Osteoblast (primary cell): Measurements from ENCODE around the gene FBXL12. TPM values are rescaled to one million over a fixed set of nuclear protein-coding genes. Genes with fewer than 3 reads are reported as not detected.
"Not testable (repeated sequence)": the region's sequence is repeated elsewhere in the genome, so short reads cannot be mapped to it uniquely, and the experiment has no call there.

Source experiments
- DNase-seq: peaks from one replicate; pipeline ENCODE4 v3.0.0; 2011; ENCODE audit warnings: low spot score, mixed read lengths; ENCODE audit not compliant: insufficient read length; ENCODE audit errors: missing footprints
- H2AFZ ChIP-seq: 2 replicates; pipeline ENCODE4 v1.6.0; 2011; ENCODE audit warnings: mild to moderate bottlenecking, low read length
- H3K27ac ChIP-seq: 2 replicates; pipeline ENCODE4 v1.5.1; 2011; ENCODE audit warnings: mild to moderate bottlenecking, low read depth, low read length, moderate library complexity
- H3K27me3 ChIP-seq: 2 replicates; pipeline ENCODE4 v1.6.0; 2012; ENCODE audit warnings: mild to moderate bottlenecking, control low read depth, inconsistent platforms, low read length, moderate library complexity; ENCODE audit not compliant: insufficient read depth
- H3K36me3 ChIP-seq: 2 replicates; pipeline ENCODE4 v1.5.1; 2011; ENCODE audit warnings: mild to moderate bottlenecking, low read length, control low read depth, moderate library complexity; ENCODE audit not compliant: insufficient read depth
- H3K4me1 ChIP-seq: 2 replicates; pipeline ENCODE4 v1.5.1; 2011; ENCODE audit warnings: mild to moderate bottlenecking, low read length, control low read depth, moderate library complexity; ENCODE audit not compliant: insufficient read depth
- H3K4me2 ChIP-seq: 2 replicates; pipeline ENCODE4 v1.6.0; 2011; ENCODE audit warnings: mild to moderate bottlenecking, low read length; ENCODE audit not compliant: insufficient read depth
- H3K4me3 ChIP-seq: fragments of 200-600 bp; sonication (generic); 3 replicates; pipeline ENCODE4 v1.5.1; 2012; ENCODE audit warnings: mild to moderate bottlenecking, low read length, inconsistent platforms; ENCODE audit not compliant: insufficient read depth
- H3K79me2 ChIP-seq: 2 replicates; pipeline ENCODE4 v1.6.0; 2012; ENCODE audit warnings: mild to moderate bottlenecking, low read length, control low read depth, inconsistent platforms; ENCODE audit not compliant: insufficient read depth
- H3K9me3 ChIP-seq: 2 replicates; pipeline ENCODE4 v1.5.1; 2011; ENCODE audit warnings: low read depth, low read length, control low read depth
- H4K20me1 ChIP-seq: 2 replicates; pipeline ENCODE4 v1.6.0; 2012; ENCODE audit warnings: mild to moderate bottlenecking, low read length, control low read depth; ENCODE audit not compliant: insufficient read depth
- CTCF ChIP-seq: IDR thresholded peaks from 2 replicates; pipeline ENCODE4 v1.5.1; 2011; ENCODE audit warnings: mild to moderate bottlenecking, low read depth, low read length, moderate library complexity; ENCODE audit errors: extremely low read depth
- total RNA-seq: library from RNA; depleted of rRNA; stranded (reverse); fragments of >200 nt; gene quantifications from 2 replicates; pipeline ENCODE4 v1.2.3, GENCODE V29; 2012

The FBXL12 gene
- total RNA-seq, 1 donor: 23.9 TPM

GRCh38 chr19:9791552-9792205 is 27.2 kb downstream of the FBXL12 start:
- Histone ChIP-seq H3K4me1 (peaks cover 7% of the 10 kb centered on the region), H3K9me3 (no peaks in the 10 kb centered on the region), H3K27me3 (no peaks in the 10 kb centered on the region), H3K4me2 (peak overlapping the region; percentile 84), H3K79me2 (no peaks in the 10 kb centered on the region), H2AFZ (peak overlapping the region; percentile 90), H3K36me3 (no peaks in the 10 kb centered on the region), H4K20me1 (no peaks in the 10 kb centered on the region), H3K4me3 (peak overlapping the region; percentile 85), H3K27ac (peak overlapping the region; percentile 41)
- peak; percentile 96 for DNase-seq
- TF ChIP-seq CTCF: no peak

DNA sequence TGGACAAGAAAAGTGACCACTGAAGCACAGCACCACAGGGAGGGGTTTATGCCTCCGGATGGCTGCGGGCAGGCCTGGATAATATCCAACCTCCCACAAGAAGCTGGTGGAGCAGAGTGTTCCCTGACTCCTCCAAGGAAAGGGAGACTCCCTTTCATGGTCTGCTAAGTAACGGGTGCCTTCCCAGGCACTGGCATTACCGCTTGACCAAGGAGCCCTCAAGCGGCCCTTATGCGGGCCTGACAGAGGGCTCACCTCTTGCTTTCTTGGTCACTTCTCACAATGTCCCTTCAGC is 27.9 kb downstream of the FBXL12 start:
- H4K20me1 ChIP-seq, H2AFZ ChIP-seq, DNase-seq, H3K79me2 ChIP-seq, H3K9me3 ChIP-seq, H3K27ac ChIP-seq, H3K36me3 ChIP-seq, H3K4me1 ChIP-seq, H3K27me3 ChIP-seq: not testable (repeated sequence)
- Histone ChIP-seq H3K4me2 (peak overlapping the region; percentile 84), H3K4me3 (peak overlapping the region; percentile 85)

- not testable (repeated sequence) for H3K4me2 ChIP-seq, H2AFZ ChIP-seq, H3K27me3 ChIP-seq, H3K4me1 ChIP-seq, H3K4me3 ChIP-seq, H3K79me2 ChIP-seq, H4K20me1 ChIP-seq, H3K27ac ChIP-seq, H3K36me3 ChIP-seq, H3K9me3 ChIP-seq
- DNase-seq: peak; percentile 10
These were observed 29.3 kb downstream of the FBXL12 start for GRCh38 chr19:9789579-9789978.

- peaks cover 1% of the 10 kb centered on the region for H3K79me2 ChIP-seq
- H2AFZ ChIP-seq: no peak overlapping the region
These were observed 29.8 kb downstream of the FBXL12 start for GRCh38 chr19:9789066-9789465.

DNA sequence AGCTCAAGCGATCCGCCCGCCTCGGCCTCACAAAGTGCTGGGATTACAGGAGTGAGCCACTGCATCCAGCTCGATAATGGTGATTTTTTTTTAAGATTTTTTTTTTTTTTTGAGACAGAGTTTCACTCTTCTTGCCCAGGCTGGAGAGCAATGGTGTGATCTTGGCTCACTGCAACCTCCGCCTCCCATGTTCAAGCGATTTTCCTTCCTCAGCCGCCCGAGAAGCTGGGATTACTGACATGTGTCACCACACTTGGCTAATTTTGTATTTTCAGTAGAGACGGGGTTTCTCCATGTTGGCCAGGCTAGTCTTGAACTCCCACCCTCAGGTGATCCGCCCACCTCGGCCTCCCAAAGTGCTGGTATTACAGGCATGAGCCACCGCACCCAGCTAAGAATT is 30.3 kb downstream of the FBXL12 start:
- not testable (repeated sequence) for H4K20me1 ChIP-seq, H3K27me3 ChIP-seq, H3K27ac ChIP-seq, H2AFZ ChIP-seq, H3K9me3 ChIP-seq, DNase-seq, H3K36me3 ChIP-seq, H3K4me3 ChIP-seq, H3K4me2 ChIP-seq, H3K79me2 ChIP-seq
- peaks cover 10% of the 10 kb centered on the region for H3K4me1 ChIP-seq

More at GRCh38 chr19:9789066-9789465, 29.8 kb downstream of the FBXL12 start:
- H3K36me3 ChIP-seq: no peaks in the 10 kb centered on the region
- no peaks in the 10 kb centered on the region for H3K9me3 ChIP-seq
- H3K27ac ChIP-seq: no peak overlapping the region
- DNase-seq: no peak
- no peak for TF ChIP-seq CTCF
- H3K4me3 ChIP-seq: no peak overlapping the region
- no peaks in the 10 kb centered on the region for H3K27me3 ChIP-seq
- no peak overlapping the region for H3K4me2 ChIP-seq
- no peaks in the 10 kb centered on the region for H4K20me1 ChIP-seq
- H3K4me1 ChIP-seq: peaks cover 10% of the 10 kb centered on the region
